Measurements from ENCODE around the gene P2RX1.

P2RX1 gene

DNA sequence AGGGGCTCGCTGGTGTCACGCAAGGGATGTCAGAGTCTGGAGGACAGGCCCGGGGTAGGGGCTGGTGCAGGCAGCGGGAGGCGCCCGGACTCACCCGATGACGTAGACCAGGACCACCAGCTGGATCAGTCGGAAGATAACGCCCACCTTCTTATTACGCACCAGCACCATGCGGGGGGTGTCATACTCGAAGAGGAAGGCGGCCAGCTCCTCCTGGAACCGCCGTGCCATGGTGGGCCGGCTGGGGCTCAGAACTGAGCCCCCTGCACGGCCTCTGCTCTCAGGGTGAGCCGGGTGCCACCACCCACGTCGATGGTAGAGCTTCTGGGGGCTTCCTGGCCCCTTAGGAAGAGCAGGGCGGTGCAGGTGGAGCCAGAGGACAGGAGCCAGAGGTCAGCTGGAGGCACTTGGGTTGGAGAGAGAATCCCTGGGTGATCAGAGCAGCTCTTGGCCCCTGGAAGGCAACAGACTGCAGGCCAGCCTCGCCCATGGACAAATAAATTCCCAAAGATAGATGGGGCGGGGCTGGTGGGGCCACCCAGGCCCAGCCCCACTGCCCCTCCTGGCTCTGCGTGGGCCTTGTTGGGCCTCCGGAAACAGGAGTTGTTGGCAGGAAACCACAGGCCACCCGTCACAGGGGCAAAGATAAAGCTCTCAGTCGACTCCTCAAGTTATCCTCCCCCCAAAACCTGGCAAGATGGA lies at the start of gene P2RX1:
TSS of gene P2RX1 (minus strand) at position 471 of the 702 bp plus-strand sequence. CDS start at position 231, 240 bp downstream.
- peak; percentile 42 for DNase-seq (ENCODE audit: low read depth)

- peak; percentile 51 for DNase-seq (ENCODE audit: low read depth)
These were observed 49.0 kb upstream of the P2RX1 start for GRCh38 chr17:3965118-3965800.

DNA sequence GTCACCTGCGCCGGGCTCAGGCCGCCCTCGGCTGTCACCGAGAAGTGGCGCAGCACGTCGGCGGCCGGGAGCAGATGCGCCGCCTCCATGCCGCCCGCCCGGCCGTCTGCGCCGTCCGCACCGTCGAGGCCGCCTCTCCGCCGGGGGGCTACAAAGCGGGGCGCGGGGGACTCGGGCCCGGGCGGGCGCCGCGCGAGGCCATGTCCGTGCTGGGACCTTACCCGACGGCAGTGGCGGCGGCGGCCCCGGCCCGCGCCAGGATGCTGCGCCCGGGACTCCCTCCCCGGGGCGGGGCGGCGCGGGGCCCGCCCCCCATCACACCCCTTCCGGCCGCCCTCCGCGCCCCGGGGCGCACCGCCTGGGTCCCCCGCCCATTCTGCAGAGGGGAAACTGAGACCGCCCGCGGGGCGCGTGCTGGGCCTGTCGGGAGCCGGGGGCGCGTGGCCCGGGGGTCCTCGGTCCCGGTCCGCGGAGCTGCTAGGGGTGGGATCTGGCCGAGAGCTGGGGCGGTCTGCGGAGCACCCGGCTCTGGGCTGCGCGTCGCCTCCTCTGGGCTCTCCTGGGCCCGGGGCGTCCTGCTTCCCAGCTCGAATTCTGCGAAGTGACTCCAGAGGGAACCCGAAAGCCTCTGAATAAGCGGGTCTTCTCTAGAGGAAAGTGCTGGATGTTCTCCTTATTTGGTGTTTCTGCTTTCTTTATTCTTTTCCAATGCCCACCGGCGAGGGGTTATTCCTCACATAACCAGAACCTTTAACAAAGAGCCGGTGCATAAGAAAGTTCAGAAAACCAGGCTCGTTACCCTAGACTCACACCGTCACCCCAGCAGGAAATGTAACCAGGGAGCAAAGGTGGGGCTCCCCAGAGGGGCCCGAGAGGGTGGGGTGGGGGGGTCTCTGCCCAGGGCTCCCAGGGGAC lies 48.2 kb upstream of the P2RX1 start, which contains the start of gene ATP2A3:
TSS of gene ATP2A3 (minus strand) at position 235 of the 915 bp plus-strand sequence. CDS start at position 89, 146 bp downstream.
- no peak for DNase-seq (ENCODE audit: low read depth)

- DNase-seq (ENCODE audit: low read depth) = no peak
These were observed 47.3 kb upstream of the P2RX1 start for GRCh38 chr17:3963237-3964201.

GRCh38 chr17:3962965-3963236 lies 46.6 kb upstream of the P2RX1 start:
- no peak for DNase-seq (ENCODE audit: low read depth)

GRCh38 chr17:3962217-3962964 lies 46.1 kb upstream of the P2RX1 start:
- no peak for DNase-seq (ENCODE audit: low read depth)

- DNase-seq (ENCODE audit: low read depth) = no peak
These were observed 45.3 kb upstream of the P2RX1 start for GRCh38 chr17:3961564-3962047.

DNA sequence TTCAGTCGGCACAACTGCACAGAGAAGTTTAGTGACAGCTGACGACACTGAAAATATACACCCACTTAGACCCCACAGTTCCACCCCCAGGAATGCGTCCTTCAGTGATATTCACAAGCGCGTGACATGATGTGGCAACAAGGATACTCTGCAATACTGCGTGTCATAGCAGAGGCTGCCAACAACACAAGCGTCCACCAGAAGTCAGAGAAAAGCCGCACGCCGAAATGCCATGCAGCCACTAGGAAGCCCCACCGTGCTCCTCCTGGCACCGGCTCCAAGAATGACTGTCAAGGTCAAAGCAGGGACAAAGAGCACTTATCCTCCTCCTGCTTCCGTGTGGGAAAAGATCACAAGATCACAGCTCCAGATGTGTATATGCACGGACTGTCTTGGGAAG lies 44.5 kb upstream of the P2RX1 start:
- no peak for DNase-seq (ENCODE audit: low read depth)

- no peak for DNase-seq (ENCODE audit: low read depth)
These were observed 43.8 kb upstream of the P2RX1 start for GRCh38 chr17:3959921-3960601.

GRCh38 chr17:3959295-3959899 lies 43.1 kb upstream of the P2RX1 start:
- peak; percentile 61 for DNase-seq (ENCODE audit: low read depth)

GRCh38 chr17:3957735-3958599 lies 41.7 kb upstream of the P2RX1 start:
- peak; percentile 88 for DNase-seq (ENCODE audit: low read depth)

- DNase-seq (ENCODE audit: low read depth) = no peak
These were observed 40.7 kb upstream of the P2RX1 start for GRCh38 chr17:3956983-3957382.

DNA sequence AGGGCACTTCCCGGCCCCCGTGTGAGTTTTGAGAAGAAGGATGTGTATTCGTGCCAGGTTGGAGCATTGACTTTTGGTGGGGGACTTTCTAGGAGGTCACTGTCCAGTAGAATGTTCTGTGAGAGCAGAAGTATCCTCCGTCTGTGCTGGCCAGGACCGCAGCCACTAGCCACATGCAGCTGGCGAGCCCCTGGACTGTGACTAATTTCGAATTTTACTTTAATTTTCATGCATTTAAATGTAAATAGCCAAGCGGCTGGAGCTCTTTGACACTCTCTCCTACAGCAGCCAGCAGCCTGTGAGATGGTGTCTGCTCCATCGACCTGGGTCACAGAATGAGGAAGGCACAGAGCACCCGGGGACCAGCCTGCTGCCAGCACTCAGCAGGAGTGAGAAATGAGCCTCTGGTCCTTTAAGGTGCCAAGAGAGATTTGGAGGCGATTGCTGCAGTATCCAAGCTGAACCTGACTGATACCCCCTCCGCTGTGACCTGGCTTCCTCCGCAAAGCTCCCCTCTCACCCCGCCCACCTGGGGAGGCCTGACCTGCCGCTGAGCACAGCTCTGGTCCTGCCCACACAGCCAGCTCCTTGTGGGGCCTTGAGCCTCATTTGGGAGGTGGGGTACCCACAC lies 40.2 kb upstream of the P2RX1 start:
- DNase-seq (ENCODE audit: low read depth) = no peak

- no peak for DNase-seq (ENCODE audit: low read depth)
These were observed 39.4 kb upstream of the P2RX1 start for GRCh38 chr17:3955673-3955988.

- DNase-seq (ENCODE audit: low read depth) = no peak
These were observed 38.9 kb upstream of the P2RX1 start for GRCh38 chr17:3954976-3955672.

- DNase-seq (ENCODE audit: low read depth) = no peak
These were observed 37.8 kb upstream of the P2RX1 start for GRCh38 chr17:3954086-3954485.

DNA sequence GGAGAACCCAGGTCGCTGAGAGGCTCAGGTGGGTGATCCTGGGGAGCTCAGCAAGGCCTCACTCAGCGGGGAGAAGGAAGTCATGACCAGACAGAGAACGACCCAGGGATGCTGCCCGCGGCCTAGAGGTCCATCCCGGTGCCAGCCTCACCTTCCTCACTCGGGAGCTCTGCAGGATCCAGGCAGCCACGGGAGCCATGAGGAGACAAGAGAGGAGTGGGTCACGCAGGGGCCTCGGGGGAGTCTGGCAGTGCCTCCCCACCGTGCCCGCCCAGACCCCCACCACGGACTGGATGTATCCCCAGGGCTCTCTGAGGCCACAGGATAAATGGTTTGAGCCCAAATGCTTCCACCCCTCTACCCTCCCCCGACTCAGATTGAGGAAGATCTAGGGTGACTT lies 37.3 kb upstream of the P2RX1 start:
- no peak for DNase-seq (ENCODE audit: low read depth)

DNA sequence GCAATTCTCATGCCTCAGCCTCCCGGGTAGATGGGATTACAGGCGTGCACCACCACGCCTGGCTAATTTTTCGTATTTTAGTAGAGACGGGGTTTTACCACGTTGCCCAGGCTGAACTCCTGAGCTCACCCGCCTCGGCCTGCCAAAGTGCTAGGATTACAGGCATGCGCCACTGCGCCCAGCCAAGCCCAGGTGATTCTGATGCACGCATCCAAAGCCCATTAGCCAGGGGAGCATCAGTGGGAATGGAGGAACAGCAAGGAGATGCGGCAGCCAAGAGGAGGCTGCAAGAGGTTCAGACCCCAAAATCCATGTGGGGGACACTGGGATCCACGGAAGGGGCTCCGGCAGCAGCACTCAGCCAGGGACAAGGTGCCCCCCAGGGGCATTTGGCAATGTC lies 35.9 kb upstream of the P2RX1 start:
- no peak for DNase-seq (ENCODE audit: low read depth)
